HG02623 (cell line): ENCODE measurements around the gene OTOG.

Experiments
- ATAC-seq: cut with Tn5 transposase; IDR thresholded peaks from one replicate; pipeline ENCODE4 v1.9.1; 2021; ENCODE audit warnings: moderate library complexity; ENCODE audit not compliant: unreplicated experiment

Gene OTOG

DNA sequence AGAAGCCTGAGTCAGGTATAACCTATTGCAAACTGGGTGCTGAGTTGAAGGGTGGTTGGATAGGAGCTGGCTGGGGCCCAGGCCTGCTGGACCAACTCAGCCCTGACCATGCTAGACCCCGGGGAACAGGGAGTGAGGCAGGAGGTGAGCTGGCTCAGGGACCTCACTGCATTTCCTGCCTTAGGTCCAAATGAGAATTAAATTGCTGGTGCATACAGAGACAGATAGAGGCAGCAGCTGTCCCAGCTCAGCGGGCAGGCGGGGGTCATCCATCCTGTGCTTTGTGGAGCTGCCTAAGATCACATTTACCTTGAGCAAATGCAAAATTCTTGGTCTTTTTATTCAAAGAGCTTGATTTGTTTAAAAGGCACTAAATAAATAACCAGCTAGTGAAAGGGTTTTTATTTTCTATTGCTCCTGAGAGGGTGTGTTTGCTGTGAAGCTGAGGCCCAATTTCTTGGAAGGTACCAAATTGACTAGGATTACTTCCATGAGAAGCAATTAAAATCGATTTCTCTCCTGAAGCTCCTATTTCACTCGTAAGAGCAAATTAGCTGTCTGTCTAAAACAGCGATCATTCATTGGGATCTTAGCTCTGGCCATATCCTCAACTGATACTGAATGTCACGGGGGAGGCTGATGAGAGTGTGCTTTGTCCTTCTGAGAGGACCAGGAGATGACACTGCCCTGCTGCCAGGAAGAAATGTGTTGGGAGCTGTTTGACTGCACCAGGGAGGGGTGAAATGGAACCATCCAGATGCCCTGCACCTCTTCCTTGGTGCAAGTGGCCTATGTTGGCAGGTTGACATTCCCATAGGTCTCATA is 27.8 kb upstream of the OTOG start:
- ATAC-seq = no peak

DNA sequence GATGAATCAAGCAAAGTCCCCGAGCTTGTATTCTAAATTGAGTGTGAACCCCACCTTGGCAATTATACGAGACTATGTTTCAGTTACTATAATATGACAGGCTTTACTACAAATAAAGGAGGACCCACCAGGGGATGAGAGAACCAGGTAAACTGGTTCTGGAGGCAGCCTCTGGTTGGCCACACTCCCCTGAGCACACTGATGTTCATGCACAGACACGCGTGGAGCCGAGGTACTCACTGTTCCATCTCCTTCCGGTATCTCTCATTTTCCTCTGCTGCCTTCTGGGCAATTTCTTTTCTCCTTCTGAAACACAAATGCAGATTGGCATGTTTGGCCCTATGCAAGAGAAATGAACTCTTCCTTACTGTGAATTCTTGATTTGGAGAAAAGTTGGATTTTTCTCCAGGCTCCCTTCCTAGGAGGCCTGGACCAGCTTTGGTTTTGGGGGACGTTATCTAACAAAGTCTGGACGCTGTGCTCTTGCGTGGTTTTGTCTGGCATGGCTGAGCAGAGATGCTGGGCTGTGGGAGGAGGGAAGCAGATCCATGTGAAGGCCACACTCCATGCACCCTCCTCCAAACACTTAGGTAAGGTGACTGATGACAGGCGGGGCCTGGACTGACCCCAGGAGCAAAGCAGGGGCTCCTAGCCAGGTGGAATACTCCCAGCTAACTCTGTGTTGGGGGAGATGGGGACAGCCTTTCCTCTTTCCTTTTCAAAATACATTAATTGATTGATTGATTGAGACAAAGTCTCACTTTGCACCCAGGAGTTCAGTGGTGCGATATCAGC is 25.8 kb upstream of the OTOG start:
- ATAC-seq = no peak

DNA sequence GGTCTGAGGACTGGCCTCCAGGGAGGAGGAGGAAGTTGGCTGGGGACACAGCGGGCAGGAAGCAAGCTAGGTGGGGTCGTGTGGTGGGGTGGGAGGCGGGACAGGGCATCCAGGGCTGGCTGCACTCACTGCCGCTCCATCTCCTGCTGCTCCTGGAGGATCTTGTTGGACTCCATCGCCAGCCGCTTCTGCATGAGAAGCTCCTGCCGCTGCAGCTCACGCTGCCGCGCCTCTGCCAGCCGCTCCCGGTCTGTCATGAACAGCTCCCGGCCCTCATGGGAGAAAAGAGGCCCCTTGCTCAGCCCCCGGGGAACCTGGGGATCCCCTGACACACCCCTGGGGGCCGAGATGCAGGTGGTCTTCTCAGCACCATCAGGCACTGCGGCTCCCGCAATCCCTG is 24.4 kb upstream of the OTOG start:
- ATAC-seq = no peak

DNA sequence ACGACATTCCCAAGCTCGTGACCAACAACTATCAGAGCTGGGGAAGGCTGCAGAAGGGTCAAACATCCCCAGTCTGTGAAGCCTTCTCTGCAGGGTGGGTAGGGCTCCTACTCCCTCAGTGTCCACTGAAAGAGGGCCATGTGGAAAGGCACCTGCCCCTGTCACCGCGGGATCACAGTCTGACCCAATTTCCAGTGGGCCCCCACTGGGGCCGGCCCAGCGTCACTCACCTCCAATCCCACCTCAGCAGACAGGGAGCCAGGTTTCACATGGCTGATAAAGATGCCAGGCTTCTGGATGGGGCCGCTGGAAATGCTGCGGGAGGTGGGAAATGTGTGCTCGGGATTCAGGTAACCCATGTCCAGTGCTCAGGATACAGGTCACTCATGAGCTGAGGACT is 22.8 kb upstream of the OTOG start:
- no peak for ATAC-seq

DNA sequence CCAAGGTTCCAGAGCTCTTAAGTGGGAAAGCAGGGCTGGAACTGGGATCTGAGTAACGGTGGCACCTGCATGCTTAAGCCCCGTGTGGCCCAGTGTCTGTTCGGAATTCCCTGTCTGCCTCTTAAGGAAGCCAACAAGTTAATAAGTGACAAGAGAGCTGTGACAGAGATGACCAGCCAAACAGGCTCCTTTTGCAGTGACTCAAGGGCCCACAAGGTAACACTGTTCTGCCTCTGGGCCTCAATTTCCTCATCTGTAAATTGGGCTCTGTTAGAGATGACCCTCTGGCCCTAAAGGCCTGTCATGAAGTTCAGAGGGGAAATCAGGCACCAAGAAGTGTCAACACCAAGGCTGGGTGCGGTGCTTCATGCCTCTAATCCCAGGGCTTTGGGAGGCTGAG is 21.5 kb upstream of the OTOG start:
- no peak for ATAC-seq

DNA sequence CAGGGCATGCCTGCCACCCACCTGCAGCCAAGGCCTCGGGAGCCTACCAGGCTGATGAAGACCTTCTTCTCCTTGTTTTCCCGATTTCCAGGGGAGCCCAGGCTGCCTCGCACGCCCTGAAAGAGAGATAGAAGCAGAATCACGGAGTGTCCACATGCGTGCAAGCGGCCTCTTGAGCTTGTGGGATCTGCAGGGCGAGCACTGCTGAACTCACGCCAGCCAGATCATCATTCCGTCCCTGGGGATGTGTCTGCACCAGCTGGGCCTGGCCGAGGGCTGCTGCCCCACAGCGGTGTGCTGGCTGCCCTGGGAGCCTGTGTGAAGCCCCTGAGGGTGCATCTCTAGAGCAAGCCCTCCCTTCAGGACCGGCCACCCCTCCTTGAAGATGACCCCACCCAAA is 20.7 kb upstream of the OTOG start:
- ATAC-seq = no peak

DNA sequence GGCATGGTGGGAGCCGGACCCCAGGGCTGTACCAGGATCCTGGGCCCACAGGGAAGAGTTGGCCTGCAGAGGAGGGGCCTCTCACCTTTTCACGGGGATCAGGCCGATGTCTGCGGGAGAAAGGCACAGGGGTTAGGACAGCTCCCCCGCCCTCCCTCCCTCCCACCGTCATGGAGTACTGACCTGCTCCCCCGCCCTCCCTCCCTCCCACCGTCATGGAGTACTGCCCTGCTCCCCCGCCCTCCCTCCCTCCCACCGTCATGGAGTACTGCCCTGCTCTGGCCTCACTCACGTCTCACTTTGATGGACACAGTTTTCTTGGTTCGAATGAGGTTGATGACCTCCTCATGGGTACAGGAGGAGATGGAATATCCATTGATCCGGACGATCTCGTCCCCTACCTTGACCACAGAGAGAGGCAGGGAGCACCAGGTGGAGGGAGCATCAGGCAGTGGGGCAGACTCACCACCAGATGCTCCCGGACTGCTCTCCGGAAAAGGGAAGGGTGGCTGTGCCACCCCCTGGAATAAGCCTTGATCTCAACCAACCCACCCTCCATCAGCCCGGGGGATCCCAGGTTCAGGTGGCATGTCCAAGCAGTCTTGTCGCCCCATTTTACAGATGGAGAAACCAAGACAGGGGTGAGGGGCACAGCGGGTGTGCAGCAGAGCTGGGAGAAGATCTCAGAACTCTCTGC is 20.0 kb upstream of the OTOG start:
- no peak for ATAC-seq

DNA sequence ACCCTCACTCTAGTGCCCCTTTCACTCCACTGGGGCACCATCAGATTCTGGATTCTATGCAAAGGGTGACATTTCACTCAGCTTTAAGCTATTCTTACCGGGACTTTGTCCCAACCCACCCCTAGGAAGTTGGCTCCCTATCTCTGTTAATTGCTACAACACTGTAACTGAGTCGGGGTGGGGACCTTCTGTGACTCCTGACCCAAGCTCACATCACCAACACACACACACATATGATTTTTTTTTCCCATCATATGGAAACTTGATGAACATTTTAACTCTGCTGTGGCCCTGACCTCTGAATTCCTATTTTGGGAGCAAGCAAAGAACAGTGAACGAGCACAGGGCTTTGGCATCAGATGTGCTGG is 19.4 kb upstream of the OTOG start:
- no peak for ATAC-seq

DNA sequence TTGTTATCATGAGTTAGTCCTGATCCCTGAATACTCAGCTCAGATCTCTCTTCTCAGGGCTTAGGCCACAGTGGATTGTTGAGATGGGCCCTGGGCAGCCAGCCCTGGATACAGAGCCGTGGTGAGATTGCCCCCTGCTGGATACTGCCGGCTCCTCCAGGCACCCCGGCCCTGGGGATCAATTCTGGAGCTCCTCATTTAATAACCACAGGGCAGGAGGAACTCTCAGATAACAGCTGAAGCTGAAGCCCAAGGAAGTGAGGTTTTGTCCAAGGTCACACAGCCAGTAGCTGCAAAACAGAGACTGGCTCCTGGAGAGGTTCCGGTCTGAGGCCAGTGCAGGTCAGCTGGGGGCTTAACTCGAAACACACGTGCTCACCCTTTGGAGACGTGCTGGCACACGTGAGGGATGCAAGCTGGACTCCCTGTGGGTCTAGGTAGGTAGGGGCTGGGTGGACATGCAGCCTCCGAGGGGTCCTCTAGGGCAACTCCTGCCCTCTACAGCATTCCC is 18.8 kb upstream of the OTOG start:
- ATAC-seq = peak; percentile 61

DNA sequence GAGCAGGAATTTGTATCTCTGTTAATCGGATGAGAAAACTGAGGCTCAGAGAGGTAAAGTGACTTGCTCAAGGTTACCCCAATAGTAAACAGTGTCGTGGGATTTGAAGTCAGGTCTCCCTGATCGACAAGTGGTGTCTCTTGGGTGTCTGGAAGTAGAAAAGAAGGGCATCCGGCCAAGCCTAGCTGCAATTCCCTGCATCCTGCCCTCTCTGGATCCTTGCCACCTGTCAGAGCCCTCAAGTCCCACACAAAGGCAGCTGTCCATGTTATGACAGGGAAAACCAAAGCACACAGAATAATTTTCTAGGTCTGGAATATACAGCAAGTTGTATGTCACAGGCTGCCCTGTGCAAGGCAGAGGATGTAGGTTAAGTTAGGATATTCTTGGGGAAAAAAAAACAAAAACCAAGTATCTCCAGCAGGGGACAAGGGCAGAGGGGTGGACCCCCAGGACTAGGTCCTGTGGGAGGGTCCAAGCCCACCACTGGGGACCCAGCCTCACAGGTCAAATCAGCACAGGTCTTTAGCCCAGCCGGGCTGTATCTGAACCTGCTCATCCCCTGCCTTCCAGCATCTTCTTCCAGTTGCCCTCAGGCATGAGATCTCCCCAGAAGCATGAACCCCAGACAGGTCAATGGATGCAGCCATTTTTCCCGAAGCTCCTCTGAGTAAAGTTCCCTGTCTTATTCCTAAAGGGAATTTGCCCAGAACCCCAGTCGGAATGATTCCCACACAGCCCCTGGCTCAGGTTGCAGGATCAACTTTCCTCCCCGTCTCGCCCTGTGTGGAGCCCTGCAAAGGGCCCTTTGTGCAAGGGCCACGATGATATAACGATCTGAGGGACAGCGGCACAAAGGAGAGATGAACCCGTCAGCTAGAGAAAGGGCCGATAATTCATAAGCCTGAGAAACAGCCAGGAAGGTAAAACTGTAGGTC is 17.9 kb upstream of the OTOG start:
- no peak for ATAC-seq

DNA sequence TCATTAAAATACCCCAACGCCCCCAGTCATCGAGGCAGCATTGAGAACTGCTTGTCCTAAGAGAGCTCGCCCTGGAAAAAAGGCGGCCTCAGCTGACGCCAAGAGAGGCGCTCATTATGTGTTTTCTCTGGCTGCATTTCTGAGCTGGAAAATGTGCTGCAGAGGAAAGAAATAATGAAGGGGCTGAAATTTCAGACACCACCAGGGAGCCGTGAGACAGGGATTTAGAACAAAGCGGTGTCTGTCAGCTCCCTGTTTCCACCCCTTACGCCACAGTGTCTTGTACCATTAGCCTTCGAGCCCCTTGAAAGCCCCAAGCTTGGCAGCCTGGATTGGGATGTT is 17.2 kb upstream of the OTOG start:
- ATAC-seq = no peak

DNA sequence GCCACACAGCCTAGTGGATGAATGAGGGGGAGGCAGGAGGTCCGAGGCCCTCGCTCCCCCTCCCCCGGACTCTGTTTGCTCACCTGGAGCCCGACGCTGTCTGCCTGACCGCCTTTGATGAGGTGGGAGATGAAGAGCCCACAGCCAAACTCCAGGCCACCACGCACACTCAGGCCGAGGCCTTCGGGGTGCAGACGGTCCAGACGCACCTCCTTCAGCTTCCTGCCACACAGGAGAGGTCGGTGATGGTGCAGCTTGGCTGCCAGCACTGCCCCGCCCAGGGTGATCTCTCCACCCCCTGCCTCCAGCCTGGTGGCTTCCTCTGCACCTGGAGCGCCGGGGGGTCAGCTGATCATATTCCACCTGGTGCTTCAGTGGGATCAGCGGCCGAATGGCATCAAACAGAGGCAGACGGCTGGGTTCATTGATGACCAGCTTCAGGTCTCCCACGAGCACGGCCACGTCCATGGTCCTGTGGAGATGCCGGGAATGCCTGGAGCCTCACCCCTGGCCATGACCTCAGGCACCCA is 15.9 kb upstream of the OTOG start:
- no peak for ATAC-seq

DNA sequence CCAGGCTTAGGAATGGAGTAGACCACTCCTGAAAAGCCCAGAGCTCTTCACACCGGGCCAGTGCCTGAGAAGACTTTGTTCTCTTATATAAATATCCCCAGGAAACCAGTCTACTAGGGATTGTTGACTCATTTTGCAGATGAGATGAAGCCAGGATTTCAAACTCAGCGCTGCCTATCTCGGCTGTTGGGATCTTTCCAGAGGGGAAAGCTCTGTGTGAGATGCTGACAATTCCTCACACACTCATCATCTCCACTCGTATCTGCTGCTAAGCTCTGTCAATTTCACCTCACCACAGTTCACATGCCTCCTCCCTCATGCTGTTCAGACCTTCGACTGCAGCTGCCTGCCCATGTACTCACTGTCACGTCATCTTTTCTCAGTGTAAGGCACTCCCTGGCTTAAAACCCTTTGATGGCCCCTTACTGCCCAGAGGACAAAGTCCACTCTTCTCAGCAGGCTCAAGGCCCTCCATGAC is 15.4 kb upstream of the OTOG start:
- no peak for ATAC-seq

DNA sequence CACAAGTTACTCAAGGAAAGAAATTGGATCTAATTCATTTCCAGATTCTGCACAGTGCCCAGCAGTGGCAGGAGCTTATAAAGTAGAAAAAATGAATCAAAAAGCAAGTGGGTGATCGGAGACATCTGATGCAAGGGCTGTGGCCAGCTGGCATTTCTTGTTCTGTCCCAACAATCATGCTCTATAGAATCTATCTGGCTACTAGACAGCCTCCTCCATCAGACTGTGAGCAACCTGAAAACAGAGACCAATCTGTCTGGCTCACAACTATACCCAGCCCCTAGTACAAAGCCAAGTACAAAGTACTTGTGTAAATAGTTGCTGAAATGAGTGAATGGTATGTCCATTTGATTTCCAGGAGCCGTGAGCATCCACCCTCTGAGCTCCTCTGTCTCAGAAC is 14.3 kb upstream of the OTOG start:
- ATAC-seq = no peak

DNA sequence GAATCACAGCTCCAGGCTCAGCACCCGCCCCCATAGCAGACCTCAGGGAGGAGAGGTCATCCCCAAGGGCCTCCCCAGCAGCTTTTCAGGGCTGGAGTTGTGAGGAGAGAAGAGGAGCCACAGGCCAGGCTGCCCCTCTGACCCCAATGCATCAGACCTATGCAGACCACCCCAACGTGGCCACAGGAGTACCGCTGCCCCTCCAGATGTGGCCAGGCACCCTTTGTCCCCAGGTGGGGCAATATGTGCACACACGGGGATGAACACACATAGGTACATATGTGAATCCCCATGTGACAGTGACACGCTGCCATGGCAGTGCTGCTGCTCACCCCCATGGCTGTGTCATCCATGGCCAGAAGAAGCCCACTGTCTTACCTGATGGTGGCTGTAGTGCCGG is 13.7 kb upstream of the OTOG start:
- ATAC-seq = no peak

DNA sequence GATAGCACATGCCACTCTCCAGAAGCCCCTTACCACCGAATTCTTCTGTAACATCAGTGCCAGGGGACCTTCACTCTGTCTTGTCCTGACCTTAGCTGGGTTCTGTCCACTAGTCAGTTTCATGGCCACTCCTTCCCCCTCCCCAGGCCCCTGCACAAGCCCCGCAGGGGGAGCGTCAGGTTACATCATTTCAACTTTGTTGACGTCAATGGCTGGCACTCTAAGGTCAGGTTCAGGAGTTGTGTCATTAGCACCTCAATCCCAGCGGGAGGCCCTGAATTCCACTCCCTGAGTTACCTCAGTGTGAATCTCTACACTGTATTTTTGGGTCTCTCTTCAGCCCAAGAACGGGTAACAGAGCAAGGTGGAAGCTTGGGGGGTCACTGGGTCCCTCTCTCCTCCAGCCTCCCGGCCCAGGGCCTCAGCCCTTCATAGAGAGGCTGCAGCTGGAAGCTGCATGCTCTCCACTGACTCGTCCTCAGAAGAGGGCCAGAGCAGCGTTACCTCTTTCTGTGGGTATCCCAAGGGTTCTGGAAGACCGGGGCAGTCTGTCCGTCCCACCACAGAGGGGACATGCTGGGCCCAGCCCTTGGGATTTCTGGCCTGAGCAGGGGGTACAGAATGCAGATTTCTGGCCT is 13.2 kb upstream of the OTOG start:
- ATAC-seq = no peak

DNA sequence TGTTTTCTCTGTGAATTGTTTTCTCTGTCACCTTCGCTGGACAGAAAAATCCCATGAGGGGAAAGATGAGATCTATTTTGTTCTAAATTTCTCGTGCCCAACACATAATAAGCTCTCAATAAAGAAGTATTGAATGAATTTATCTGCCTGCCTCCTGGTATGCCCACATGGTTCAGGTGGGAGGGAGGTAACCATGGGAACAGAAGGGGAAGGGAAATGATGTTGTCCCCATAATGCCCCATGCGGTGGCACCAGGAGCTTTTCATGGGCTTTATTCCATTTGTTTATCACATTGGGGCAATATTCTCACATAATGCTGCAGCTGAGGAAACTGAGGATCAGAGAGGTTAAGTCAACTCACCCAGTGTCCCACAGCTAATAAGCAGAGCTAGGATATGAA is 11.6 kb upstream of the OTOG start:
- no peak for ATAC-seq

DNA sequence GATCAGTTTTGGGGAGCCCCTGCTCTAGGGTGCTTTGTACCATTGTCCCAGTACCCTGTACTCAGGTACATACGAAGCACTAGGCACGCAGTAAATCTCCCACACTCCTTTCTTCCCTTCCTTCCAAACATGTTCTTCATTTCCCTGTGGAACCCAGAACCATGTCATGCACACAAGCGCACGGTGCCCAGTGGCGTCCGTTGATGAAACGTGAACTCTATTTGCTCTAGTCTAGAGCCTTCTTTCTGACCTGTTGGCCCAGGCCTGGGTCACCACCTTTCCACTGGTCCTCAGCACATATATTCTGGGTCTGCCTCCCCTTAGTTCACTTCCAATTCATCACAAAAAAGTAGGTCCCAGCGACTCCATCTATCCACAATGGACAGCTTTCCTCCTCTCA is 9.8 kb upstream of the OTOG start:
- ATAC-seq = no peak

DNA sequence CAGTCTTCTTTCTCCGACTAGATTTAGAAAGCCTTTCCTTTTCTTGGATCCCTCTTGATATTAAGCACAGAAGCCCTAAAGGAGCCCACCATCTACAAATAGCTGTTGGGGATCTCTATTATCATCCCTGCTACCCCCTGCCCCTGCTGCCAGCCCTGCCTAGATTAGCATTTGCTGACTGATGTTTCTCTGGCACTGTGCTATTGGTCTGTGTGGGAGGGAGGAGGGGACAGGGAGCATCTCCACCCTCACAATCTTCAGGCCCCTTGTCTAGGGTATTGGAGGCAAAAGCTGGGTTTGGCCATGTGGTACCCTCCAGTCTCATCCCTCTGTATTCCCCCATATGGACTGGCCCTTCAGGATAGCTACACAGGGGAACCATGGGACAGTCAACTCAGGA is 9.0 kb upstream of the OTOG start:
- ATAC-seq = no peak

DNA sequence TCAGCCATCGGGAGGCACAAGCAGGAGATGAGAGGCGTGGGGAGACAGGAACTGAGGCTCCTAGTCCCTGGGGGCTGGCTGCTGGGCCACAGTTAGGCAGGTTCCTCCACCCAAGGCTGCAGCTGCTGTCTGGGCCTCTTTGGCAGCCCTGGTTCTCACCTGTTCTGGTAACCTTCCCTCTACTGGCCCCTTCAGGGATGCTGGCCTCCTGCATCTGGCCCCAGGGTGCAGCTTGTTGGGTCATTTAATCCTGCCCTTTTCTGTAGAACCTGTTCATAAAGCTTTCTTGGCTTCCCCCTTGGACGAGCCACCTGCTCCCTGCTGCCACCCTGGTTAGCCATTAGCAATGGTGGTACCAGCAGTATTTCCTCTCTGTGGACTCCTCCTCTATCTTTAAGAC is 8.3 kb upstream of the OTOG start:
- no peak for ATAC-seq
